ENCODE data around the gene DLL3.

DLL3 gene

DNA sequence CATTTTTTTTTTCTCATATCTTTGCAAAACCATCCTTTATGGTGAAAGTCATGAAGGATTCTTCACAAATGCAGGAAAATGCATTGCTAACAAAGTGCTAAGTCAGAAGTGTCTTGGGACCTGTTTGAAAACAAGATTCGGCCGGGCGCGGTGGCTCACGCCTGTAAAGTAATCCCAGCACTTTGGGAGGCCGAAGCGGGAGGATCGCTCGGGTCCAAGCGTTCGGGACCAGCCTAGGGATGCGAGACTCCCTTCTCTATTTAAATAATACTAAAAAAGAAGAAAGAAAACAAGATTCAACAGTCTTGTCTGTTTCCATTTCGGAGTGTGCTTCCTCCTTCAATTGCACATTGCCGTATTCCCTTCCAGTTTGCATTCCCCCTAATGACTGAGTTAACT, 33.1 kb downstream of the DLL3 start:
- Histone ChIP-seq H3K27me3 (replicated peaks; ENCODE audit: control insufficient read depth, insufficient read depth, low read length, poor library complexity, severe bottlenecking) (no peaks in the 10 kb centered on the region), H3K4me3 (ENCODE audit: insufficient read depth, low read depth, low read length, poor library complexity, severe bottlenecking) (peak overlapping the region; percentile 84), H3K4me1 (ENCODE audit: control insufficient read depth, insufficient read depth, low read length, poor library complexity, severe bottlenecking) (peaks cover 4% of the 10 kb centered on the region), H3K27ac (ENCODE audit: insufficient read depth, low read length, poor library complexity, severe bottlenecking) (peak overlapping the region; percentile 75), H3K9me3 (ENCODE audit: control insufficient read depth, low read length) (no peaks in the 10 kb centered on the region), H3K36me3 (ENCODE audit: control insufficient read depth, insufficient read depth, low read length) (no peaks in the 10 kb centered on the region)
- DNase-seq, result no peak

- H3K27me3 ChIP-seq (replicated peaks; ENCODE audit: control insufficient read depth, insufficient read depth, low read length, poor library complexity, severe bottlenecking), result no peaks in the 10 kb centered on the region
- no peaks in the 10 kb centered on the region for H3K36me3 ChIP-seq (ENCODE audit: control insufficient read depth, insufficient read depth, low read length)
- H3K9me3 ChIP-seq (ENCODE audit: control insufficient read depth, low read length), result no peaks in the 10 kb centered on the region
- peaks cover 4% of the 10 kb centered on the region for H3K4me1 ChIP-seq (ENCODE audit: control insufficient read depth, insufficient read depth, low read length, poor library complexity, severe bottlenecking)
- H3K4me3 ChIP-seq (ENCODE audit: insufficient read depth, low read depth, low read length, poor library complexity, severe bottlenecking), result peak within 1 kb of the TSS; percentile 84
- peak within 1 kb of the TSS; percentile 75 for H3K27ac ChIP-seq (ENCODE audit: insufficient read depth, low read length, poor library complexity, severe bottlenecking)
- peak; percentile 85 to 95 (median 94) for DNase-seq
Measured at GRCh38 chr19:39532233-39533002, 33.7 kb downstream of the DLL3 start, which contains the start of gene EID2B. Gene EID2B, minus strand, starts transcription at chr19:39532852. Its CDS starts 50 bp downstream, at chr19:39532802.

- Histone ChIP-seq H3K27ac (ENCODE audit: insufficient read depth, low read length, poor library complexity, severe bottlenecking) (no peak overlapping the region), H3K27me3 (replicated peaks; ENCODE audit: control insufficient read depth, insufficient read depth, low read length, poor library complexity, severe bottlenecking) (no peaks in the 10 kb centered on the region), H3K4me3 (ENCODE audit: insufficient read depth, low read depth, low read length, poor library complexity, severe bottlenecking) (peak overlapping the region; percentile 84), H3K9me3 (ENCODE audit: control insufficient read depth, low read length) (no peaks in the 10 kb centered on the region), H3K4me1 (ENCODE audit: control insufficient read depth, insufficient read depth, low read length, poor library complexity, severe bottlenecking) (peaks cover 4% of the 10 kb centered on the region), H3K36me3 (ENCODE audit: control insufficient read depth, insufficient read depth, low read length) (no peaks in the 10 kb centered on the region)
- DNase-seq, result no peak
Measured at GRCh38 chr19:39533003-39533512, 34.3 kb downstream of the DLL3 start.

DNA sequence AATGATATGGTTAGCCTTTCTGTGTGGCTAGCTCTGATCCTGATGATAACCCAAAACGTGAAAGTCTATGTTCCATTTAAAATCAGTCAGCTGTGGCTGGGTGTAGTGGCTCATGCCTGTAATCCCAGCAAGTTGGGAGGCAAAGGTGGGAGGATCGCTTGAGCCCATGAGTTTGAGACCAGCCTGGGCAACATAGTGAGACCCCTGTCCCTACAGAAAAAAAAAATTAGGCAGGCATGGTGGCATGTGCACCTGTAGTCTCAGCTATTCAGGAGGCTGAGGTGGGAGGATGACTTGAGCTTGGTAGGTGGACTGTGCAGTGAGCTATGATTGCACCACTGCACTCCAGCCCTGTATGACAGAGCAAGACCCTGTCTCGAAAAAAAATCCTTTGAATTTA, 35.0 kb downstream of the DLL3 start:
- no peaks in the 10 kb centered on the region for H3K36me3 ChIP-seq (ENCODE audit: control insufficient read depth, insufficient read depth, low read length)
- H3K27me3 ChIP-seq (replicated peaks; ENCODE audit: control insufficient read depth, insufficient read depth, low read length, poor library complexity, severe bottlenecking), result no peaks in the 10 kb centered on the region
- H3K4me3 ChIP-seq (ENCODE audit: insufficient read depth, low read depth, low read length, poor library complexity, severe bottlenecking), result no peak overlapping the region
- peaks cover 9% of the 10 kb centered on the region for H3K4me1 ChIP-seq (ENCODE audit: control insufficient read depth, insufficient read depth, low read length, poor library complexity, severe bottlenecking)
- H3K9me3 ChIP-seq (ENCODE audit: control insufficient read depth, low read length), result no peaks in the 10 kb centered on the region
- no peak for DNase-seq
- H3K27ac ChIP-seq (ENCODE audit: insufficient read depth, low read length, poor library complexity, severe bottlenecking), result no peak overlapping the region

DNA sequence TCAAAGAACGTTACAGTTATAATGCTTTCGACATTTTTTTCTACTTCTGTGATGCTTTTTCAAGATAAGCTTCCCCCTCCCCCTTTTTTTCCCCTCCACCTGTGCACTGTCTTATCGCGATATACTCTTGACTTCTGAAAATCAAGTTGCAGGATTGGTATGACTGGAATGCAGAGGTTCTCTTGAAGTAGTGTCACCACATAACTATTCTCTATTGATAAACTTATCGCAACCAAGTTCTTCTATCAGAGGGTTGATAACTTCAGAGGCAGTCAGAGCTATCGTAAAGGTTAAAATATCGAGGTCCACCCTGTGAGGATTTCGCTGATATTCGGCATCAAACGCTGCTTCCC, 40.4 kb downstream of the DLL3 start:
- Histone ChIP-seq H3K36me3 (ENCODE audit: control insufficient read depth, insufficient read depth, low read length) (no peaks in the 10 kb centered on the region), H3K27me3 (replicated peaks; ENCODE audit: control insufficient read depth, insufficient read depth, low read length, poor library complexity, severe bottlenecking) (no peaks in the 10 kb centered on the region), H3K27ac (ENCODE audit: insufficient read depth, low read length, poor library complexity, severe bottlenecking) (peak overlapping the region; percentile 99), H3K4me1 (ENCODE audit: control insufficient read depth, insufficient read depth, low read length, poor library complexity, severe bottlenecking) (peaks cover 10% of the 10 kb centered on the region), H3K9me3 (ENCODE audit: control insufficient read depth, low read length) (no peaks in the 10 kb centered on the region), H3K4me3 (ENCODE audit: insufficient read depth, low read depth, low read length, poor library complexity, severe bottlenecking) (peak overlapping the region; percentile 97)
- no peak for DNase-seq

DNA sequence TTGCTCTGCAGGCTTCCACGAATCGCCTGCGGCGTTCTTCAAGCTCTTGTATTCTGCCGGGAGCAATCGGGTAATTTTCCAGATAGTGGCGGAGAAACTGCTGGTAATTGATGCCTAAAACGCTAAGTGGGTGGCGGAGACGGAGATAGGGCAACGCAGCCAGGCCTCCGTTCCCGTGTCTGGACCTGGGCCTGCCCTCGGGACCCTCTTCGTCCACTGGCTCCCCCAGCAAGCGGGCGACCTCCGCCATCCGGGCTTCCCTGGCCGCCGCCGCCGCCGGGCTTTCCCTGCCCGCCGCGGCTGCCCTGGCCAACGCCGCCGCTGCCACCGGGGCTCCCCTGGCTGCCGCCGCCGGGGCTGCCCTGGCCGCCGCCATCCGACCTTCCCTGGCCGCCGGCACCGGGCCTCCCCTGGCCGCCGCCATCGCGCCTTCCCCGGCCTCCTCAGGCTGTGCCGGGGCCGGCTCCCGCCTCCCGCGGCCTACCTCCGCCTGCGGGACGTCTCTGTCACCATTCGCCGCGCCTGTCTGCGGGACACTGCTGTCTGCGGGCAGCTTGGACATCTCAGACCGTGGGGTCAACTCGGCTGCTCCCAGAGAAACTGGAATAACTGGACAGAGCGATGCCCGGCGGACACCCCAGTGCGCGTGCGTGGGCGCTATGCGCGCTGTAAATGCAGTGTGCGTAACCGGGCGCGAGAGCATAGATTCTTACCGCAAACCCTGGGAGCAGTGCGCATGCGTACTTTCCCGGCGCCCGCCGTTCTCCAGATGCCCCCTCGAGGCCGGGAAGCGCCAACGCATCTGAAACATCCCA, 41.0 kb downstream of the DLL3 start, which contains the start of gene EID2:
Gene EID2, minus strand, starts transcription at position 644 of the 815 bp plus-strand sequence. Its CDS starts 82 bp downstream, at position 562.
- H3K36me3 ChIP-seq (ENCODE audit: control insufficient read depth, insufficient read depth, low read length), result no peaks in the 10 kb centered on the region
- peak within 1 kb of the TSS; percentile 97 for H3K4me3 ChIP-seq (ENCODE audit: insufficient read depth, low read depth, low read length, poor library complexity, severe bottlenecking)
- peak; percentile 82 to 93 (median 92) for DNase-seq
- peak within 1 kb of the TSS; percentile 99 for H3K27ac ChIP-seq (ENCODE audit: insufficient read depth, low read length, poor library complexity, severe bottlenecking)
- no peaks in the 10 kb centered on the region for H3K9me3 ChIP-seq (ENCODE audit: control insufficient read depth, low read length)
- no peaks in the 10 kb centered on the region for H3K27me3 ChIP-seq (replicated peaks; ENCODE audit: control insufficient read depth, insufficient read depth, low read length, poor library complexity, severe bottlenecking)
- H3K4me1 ChIP-seq (ENCODE audit: control insufficient read depth, insufficient read depth, low read length, poor library complexity, severe bottlenecking), result peaks cover 14% of the 10 kb centered on the region

GRCh38 chr19:39540333-39540673, 41.6 kb downstream of the DLL3 start:
- no peak for DNase-seq
- H3K9me3 ChIP-seq (ENCODE audit: control insufficient read depth, low read length), result no peaks in the 10 kb centered on the region
- peak overlapping the region; percentile 97 for H3K4me3 ChIP-seq (ENCODE audit: insufficient read depth, low read depth, low read length, poor library complexity, severe bottlenecking)
- H3K27me3 ChIP-seq (replicated peaks; ENCODE audit: control insufficient read depth, insufficient read depth, low read length, poor library complexity, severe bottlenecking), result no peaks in the 10 kb centered on the region
- peaks cover 18% of the 10 kb centered on the region for H3K4me1 ChIP-seq (ENCODE audit: control insufficient read depth, insufficient read depth, low read length, poor library complexity, severe bottlenecking)
- H3K27ac ChIP-seq (ENCODE audit: insufficient read depth, low read length, poor library complexity, severe bottlenecking), result no peak overlapping the region
- H3K36me3 ChIP-seq (ENCODE audit: control insufficient read depth, insufficient read depth, low read length), result no peaks in the 10 kb centered on the region

DNA sequence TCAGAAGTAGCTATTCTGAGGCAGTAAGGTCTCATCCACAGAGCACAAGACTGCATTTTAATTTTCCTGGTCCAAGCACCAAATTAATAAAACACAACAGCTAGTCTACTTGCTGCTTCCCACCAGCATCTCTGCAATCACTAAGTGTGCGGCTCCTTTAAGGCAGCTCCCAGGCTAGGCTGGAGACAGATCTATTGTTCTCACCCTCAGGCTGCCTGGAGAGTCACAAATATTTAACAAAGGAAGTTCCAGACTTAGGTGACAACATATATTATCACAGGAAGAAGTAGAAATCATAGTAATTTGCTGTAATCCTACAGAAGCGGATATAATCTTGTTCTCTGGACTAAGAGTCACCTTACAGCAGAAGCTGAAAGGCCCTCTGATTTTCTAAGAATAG, 43.5 kb downstream of the DLL3 start:
- H3K36me3 ChIP-seq (ENCODE audit: control insufficient read depth, insufficient read depth, low read length), result no peaks in the 10 kb centered on the region
- no peak overlapping the region for H3K27ac ChIP-seq (ENCODE audit: insufficient read depth, low read length, poor library complexity, severe bottlenecking)
- no peak for DNase-seq
- H3K4me1 ChIP-seq (ENCODE audit: control insufficient read depth, insufficient read depth, low read length, poor library complexity, severe bottlenecking), result peaks cover 26% of the 10 kb centered on the region
- H3K9me3 ChIP-seq (ENCODE audit: control insufficient read depth, low read length), result no peaks in the 10 kb centered on the region
- H3K27me3 ChIP-seq (replicated peaks; ENCODE audit: control insufficient read depth, insufficient read depth, low read length, poor library complexity, severe bottlenecking), result no peaks in the 10 kb centered on the region
- H3K4me3 ChIP-seq (ENCODE audit: insufficient read depth, low read depth, low read length, poor library complexity, severe bottlenecking), result no peak overlapping the region

- Histone ChIP-seq H3K4me1 (ENCODE audit: control insufficient read depth, insufficient read depth, low read length, poor library complexity, severe bottlenecking) (peaks cover 24% of the 10 kb centered on the region), H3K4me3 (ENCODE audit: insufficient read depth, low read depth, low read length, poor library complexity, severe bottlenecking) (no peak overlapping the region), H3K27me3 (replicated peaks; ENCODE audit: control insufficient read depth, insufficient read depth, low read length, poor library complexity, severe bottlenecking) (no peaks in the 10 kb centered on the region), H3K27ac (ENCODE audit: insufficient read depth, low read length, poor library complexity, severe bottlenecking) (no peak overlapping the region), H3K36me3 (ENCODE audit: control insufficient read depth, insufficient read depth, low read length) (no peaks in the 10 kb centered on the region), H3K9me3 (ENCODE audit: control insufficient read depth, low read length) (no peaks in the 10 kb centered on the region)
- DNase-seq, result no peak
Measured at GRCh38 chr19:39543477-39543857, 44.7 kb downstream of the DLL3 start.

Data from effector memory CD4-positive, alpha-beta T cell (primary cell).